Measurements from ENCODE around the gene AUTS2.

DNA sequence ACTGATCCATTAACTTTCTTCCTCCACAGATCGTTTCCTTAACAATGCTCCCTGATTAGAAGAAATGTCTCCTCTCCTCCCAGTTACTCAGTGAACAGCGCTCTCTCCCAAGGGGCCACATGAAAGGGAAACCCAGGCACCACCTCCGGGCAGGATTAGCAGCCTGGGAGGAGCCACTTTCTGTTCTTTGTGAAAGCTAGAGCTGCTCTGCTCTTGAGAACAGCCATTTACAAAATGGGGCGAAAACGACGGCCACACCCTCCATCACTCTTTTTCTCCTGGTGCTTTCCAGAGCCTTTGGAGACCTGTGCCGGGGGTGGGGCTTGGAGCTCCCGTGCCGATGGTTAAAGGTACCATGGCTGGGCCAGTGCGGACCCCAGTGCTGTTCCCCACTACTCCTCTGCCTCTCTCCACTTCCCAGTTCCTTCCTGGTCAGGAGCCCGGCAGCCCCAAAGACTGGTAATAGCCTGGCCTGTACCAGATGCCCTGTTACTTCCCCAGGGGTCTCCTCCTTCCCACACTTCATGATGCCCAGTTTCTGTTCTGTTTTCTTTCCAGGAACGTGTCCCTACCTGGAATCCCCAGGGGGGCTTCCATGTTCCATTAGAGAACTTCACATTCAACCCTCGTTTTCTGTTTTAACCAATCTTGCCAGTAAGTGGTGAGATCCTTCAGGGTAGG is 1130.7 kb downstream of the AUTS2 start:
- TF ChIP-seq, protein P1, sequence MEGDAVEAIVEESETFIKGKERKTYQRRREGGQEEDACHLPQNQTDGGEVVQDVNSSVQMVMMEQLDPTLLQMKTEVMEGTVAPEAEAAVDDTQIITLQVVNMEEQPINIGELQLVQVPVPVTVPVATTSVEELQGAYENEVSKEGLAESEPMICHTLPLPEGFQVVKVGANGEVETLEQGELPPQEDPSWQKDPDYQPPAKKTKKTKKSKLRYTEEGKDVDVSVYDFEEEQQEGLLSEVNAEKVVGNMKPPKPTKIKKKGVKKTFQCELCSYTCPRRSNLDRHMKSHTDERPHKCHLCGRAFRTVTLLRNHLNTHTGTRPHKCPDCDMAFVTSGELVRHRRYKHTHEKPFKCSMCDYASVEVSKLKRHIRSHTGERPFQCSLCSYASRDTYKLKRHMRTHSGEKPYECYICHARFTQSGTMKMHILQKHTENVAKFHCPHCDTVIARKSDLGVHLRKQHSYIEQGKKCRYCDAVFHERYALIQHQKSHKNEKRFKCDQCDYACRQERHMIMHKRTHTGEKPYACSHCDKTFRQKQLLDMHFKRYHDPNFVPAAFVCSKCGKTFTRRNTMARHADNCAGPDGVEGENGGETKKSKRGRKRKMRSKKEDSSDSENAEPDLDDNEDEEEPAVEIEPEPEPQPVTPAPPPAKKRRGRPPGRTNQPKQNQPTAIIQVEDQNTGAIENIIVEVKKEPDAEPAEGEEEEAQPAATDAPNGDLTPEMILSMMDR (IDR thresholded peaks at IDR 0.05; ENCODE audit: control extremely low read depth in 1 of 3, insufficient read depth in 1 of 3, low read depth in 1 of 3, low read length in 3 of 3) = no peak
- TF ChIP-seq EZH2 (IDR thresholded peaks at IDR 0.05; ENCODE audit: low read depth, low read length, severe bottlenecking) (no peak), RAD21 (IDR thresholded peaks at IDR 0.05 in 1 of 2, conservative IDR thresholded peaks at IDR 0.05 in 1 of 2; ENCODE audit: low read depth in 2 of 2, low read length in 2 of 2) (no peak), JUND (IDR thresholded peaks at IDR 0.05; ENCODE audit: low read length) (no peak), POLR2AphosphoS5 (IDR thresholded peaks at IDR 0.05; ENCODE audit: low read depth, low read length) (no peak), GTF2F1 (IDR thresholded peaks at IDR 0.05; ENCODE audit: borderline replicate concordance, low read depth, low read length) (no peak), CBX8 (IDR thresholded peaks at IDR 0.05; ENCODE audit: borderline replicate concordance, low read depth, low read length) (no peak), POU5F1 (IDR thresholded peaks at IDR 0.05; ENCODE audit: low read depth, low read length) (no peak)
- TF ChIP-seq, protein P2, sequence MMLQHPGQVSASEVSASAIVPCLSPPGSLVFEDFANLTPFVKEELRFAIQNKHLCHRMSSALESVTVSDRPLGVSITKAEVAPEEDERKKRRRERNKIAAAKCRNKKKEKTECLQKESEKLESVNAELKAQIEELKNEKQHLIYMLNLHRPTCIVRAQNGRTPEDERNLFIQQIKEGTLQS (IDR thresholded peaks at IDR 0.05; ENCODE audit: insufficient read depth, low read depth, low read length) = no peak
